AG20443 (cell line): ENCODE measurements around the gene UBAC1.
"Not testable (repeated sequence)": the region's sequence is repeated elsewhere in the genome, so short reads cannot be mapped to it uniquely, and the experiment has no call there.

Source experiments
- DNase-seq: peaks from one replicate; pipeline ENCODE4 v3.0.0; 2012; ENCODE audit warnings: low spot score, mixed read lengths

Gene UBAC1

GRCh38 chr9:135978642-135979546 lies 17.7 kb upstream of the UBAC1 start:
- peak; percentile 59 for DNase-seq

GRCh38 chr9:135976944-135977343 lies 15.8 kb upstream of the UBAC1 start:
- DNase-seq, result no peak

GRCh38 chr9:135976531-135976930 lies 15.4 kb upstream of the UBAC1 start:
- DNase-seq, result no peak

- DNase-seq, result no peak
Observed at GRCh38 chr9:135975834-135976233, 14.7 kb upstream of the UBAC1 start.

- DNase-seq, result no peak
Observed at GRCh38 chr9:135974220-135974573, 13.0 kb upstream of the UBAC1 start.

- DNase-seq, result no peak
Observed at GRCh38 chr9:135973277-135974219, 12.4 kb upstream of the UBAC1 start.

GRCh38 chr9:135971892-135972291 lies 10.7 kb upstream of the UBAC1 start:
- no peak for DNase-seq

- peak; percentile 45 for DNase-seq
Observed at GRCh38 chr9:135971111-135971766, 10.1 kb upstream of the UBAC1 start.

- no peak for DNase-seq
Observed at GRCh38 chr9:135970128-135970815, 9.1 kb upstream of the UBAC1 start.

- DNase-seq, result no peak
Observed at GRCh38 chr9:135969064-135969683, 8.0 kb upstream of the UBAC1 start.

GRCh38 chr9:135968601-135969000 lies 7.4 kb upstream of the UBAC1 start:
- DNase-seq, result no peak

GRCh38 chr9:135968083-135968476 lies 6.9 kb upstream of the UBAC1 start:
- no peak for DNase-seq

- not testable (repeated sequence) for DNase-seq
Observed at GRCh38 chr9:135966916-135967260, 5.7 kb upstream of the UBAC1 start.

GRCh38 chr9:135965124-135965756 lies 4.1 kb upstream of the UBAC1 start:
- DNase-seq, result no peak

GRCh38 chr9:135963938-135964337 lies 2.8 kb upstream of the UBAC1 start:
- no peak for DNase-seq

GRCh38 chr9:135963338-135963737 lies 2.2 kb upstream of the UBAC1 start:
- no peak for DNase-seq

GRCh38 chr9:135962696-135963307 lies 1.6 kb upstream of the UBAC1 start:
- no peak for DNase-seq

- no peak for DNase-seq
Observed at GRCh38 chr9:135961811-135962695, 880 bp upstream of the UBAC1 start.
